Ectodermal cell (in vitro differentiated cells): ENCODE measurements around the gene ACOX1. TPM values are rescaled to one million over a fixed set of nuclear protein-coding genes. Genes with fewer than 3 reads are reported as not detected.

Experiments
- H3K27ac ChIP-seq: 2 replicates; pipeline ENCODE4 v1.7.0; 2013; ENCODE audit warnings: mild to moderate bottlenecking, low read depth, low read length; ENCODE audit not compliant: insufficient read depth, poor library complexity, severe bottlenecking
- H3K27me3 ChIP-seq: 2 replicates; pipeline ENCODE4 v1.7.0; 2013; ENCODE audit warnings: mild to moderate bottlenecking, low read length; ENCODE audit not compliant: insufficient read depth, control insufficient read depth, poor library complexity, severe bottlenecking
- H3K36me3 ChIP-seq: one replicate; pipeline ENCODE4 v1.7.0; 2013; ENCODE audit warnings: low read length; ENCODE audit not compliant: control insufficient read depth, insufficient read depth
- H3K4me1 ChIP-seq: one replicate; pipeline ENCODE4 v1.7.0; 2013; ENCODE audit warnings: low read length; ENCODE audit not compliant: control insufficient read depth, insufficient read depth
- H3K4me3 ChIP-seq: 2 replicates; pipeline ENCODE4 v1.7.0; 2013; ENCODE audit warnings: low read depth, low read length, control low read depth; ENCODE audit not compliant: insufficient read depth
- H3K9me3 ChIP-seq: 2 replicates; pipeline ENCODE4 v1.7.0; 2013; ENCODE audit warnings: mild to moderate bottlenecking, low read length, moderate library complexity; ENCODE audit not compliant: control insufficient read depth
- WGBS, 2 experiments: methylation state at CpG; one replicate each; pipeline ENCODE4 v1.1.7; 2013; ENCODE audit warnings: missing lambda C conversion rate in 2 of 2; 5-methylcytosine and 5-hydroxymethylcytosine counted together
- polyA plus RNA-seq, 4 experiments: library from polyadenylated mRNA; stranded (reverse); fragments of 50-300 nt; gene quantifications; one replicate each; pipeline ENCODE4 v1.2.3, GENCODE V29; 2013

Gene ACOX1
- polyA plus RNA-seq (2013, experiment 1 of 4): 9.8 TPM
- polyA plus RNA-seq (2013, experiment 2 of 4): 8.3 TPM
- polyA plus RNA-seq (2013, experiment 3 of 4): 5.9 TPM
- polyA plus RNA-seq (2013, experiment 4 of 4): 6.0 TPM

GRCh38 chr17:75978938-75979704 is at the start of gene ACOX1, which contains the start of gene TEN1:
Gene ACOX1 (minus strand): TSS chr17:75979166. CDS start chr17:75979073, 93 bp downstream.
Gene TEN1 (plus strand): TSS chr17:75979240. CDS start chr17:75986193, 6,953 bp downstream.
- no peaks in the 10 kb centered on the region for H3K36me3 ChIP-seq
- 0% methylated on average over 72 of the region's 72 CpGs for WGBS, 2 experiments
- H3K27ac ChIP-seq: peak within 1 kb of the TSS; percentile 98
- peak within 1 kb of the TSS; percentile 96 for H3K4me3 ChIP-seq
- no peaks in the 10 kb centered on the region for H3K4me1 ChIP-seq
- no peaks in the 10 kb centered on the region for H3K27me3 ChIP-seq
- H3K9me3 ChIP-seq: no peaks in the 10 kb centered on the region

GRCh38 chr17:76027159-76027839 is 48.3 kb upstream of the ACOX1 start, which contains the start of gene EVPL:
Gene EVPL (minus strand): TSS chr17:76027306. CDS start chr17:76027198, 108 bp downstream.
- Histone ChIP-seq H3K27ac (no peak within 1 kb of the TSS), H3K27me3 (no peaks in the 10 kb centered on the region), H3K4me3 (no peak within 1 kb of the TSS), H3K36me3 (no peaks in the 10 kb centered on the region), H3K9me3 (no peaks in the 10 kb centered on the region), H3K4me1 (peaks cover 4% of the 10 kb centered on the region)
- WGBS, 2 experiments: 87 to 88% methylated on average over 24 of the region's 24 CpGs

GRCh38 chr17:76026714-76027158 is 47.8 kb upstream of the ACOX1 start:
- Histone ChIP-seq H3K4me1 (peaks cover 4% of the 10 kb centered on the region), H3K36me3 (no peaks in the 10 kb centered on the region), H3K4me3 (no peak overlapping the region), H3K9me3 (no peaks in the 10 kb centered on the region), H3K27me3 (no peaks in the 10 kb centered on the region), H3K27ac (no peak overlapping the region)
- 87 to 89% methylated on average over 15 of the region's 15 CpGs for WGBS, 2 experiments

GRCh38 chr17:76025294-76025693 is 46.3 kb upstream of the ACOX1 start:
- Histone ChIP-seq H3K4me1 (peaks cover 4% of the 10 kb centered on the region), H3K9me3 (no peaks in the 10 kb centered on the region), H3K36me3 (no peaks in the 10 kb centered on the region), H3K4me3 (no peak overlapping the region), H3K27me3 (no peaks in the 10 kb centered on the region), H3K27ac (no peak overlapping the region)
- 93 to 95% methylated on average over 12 of the region's 12 CpGs for WGBS, 2 experiments

- H3K27me3 ChIP-seq: no peaks in the 10 kb centered on the region
- H3K27ac ChIP-seq: no peak overlapping the region
- H3K9me3 ChIP-seq: no peaks in the 10 kb centered on the region
- no peaks in the 10 kb centered on the region for H3K36me3 ChIP-seq
- 86 to 89% methylated on average over 9 of the region's 9 CpGs for WGBS, 2 experiments
- peaks cover under 1% of the 10 kb centered on the region for H3K4me1 ChIP-seq
- H3K4me3 ChIP-seq: no peak overlapping the region
Observed at GRCh38 chr17:76024353-76024752, 45.4 kb upstream of the ACOX1 start.

- WGBS, 2 experiments: 87 to 93% methylated on average over 9 of the region's 9 CpGs
- Histone ChIP-seq H3K4me3 (no peak overlapping the region), H3K27ac (no peak overlapping the region), H3K9me3 (no peaks in the 10 kb centered on the region), H3K36me3 (no peaks in the 10 kb centered on the region), H3K27me3 (no peaks in the 10 kb centered on the region), H3K4me1 (no peaks in the 10 kb centered on the region)
Observed at GRCh38 chr17:76023900-76024237, 44.9 kb upstream of the ACOX1 start.

- no peaks in the 10 kb centered on the region for H3K9me3 ChIP-seq
- no peak overlapping the region for H3K4me3 ChIP-seq
- WGBS, 2 experiments: 93 to 96% methylated on average over 28 of the region's 28 CpGs
- no peaks in the 10 kb centered on the region for H3K27me3 ChIP-seq
- H3K4me1 ChIP-seq: no peaks in the 10 kb centered on the region
- no peaks in the 10 kb centered on the region for H3K36me3 ChIP-seq
- no peak overlapping the region for H3K27ac ChIP-seq
Observed at GRCh38 chr17:76022973-76023899, 44.3 kb upstream of the ACOX1 start.

- no peaks in the 10 kb centered on the region for H3K27me3 ChIP-seq
- H3K9me3 ChIP-seq: no peaks in the 10 kb centered on the region
- no peak overlapping the region for H3K4me3 ChIP-seq
- no peak overlapping the region for H3K27ac ChIP-seq
- H3K4me1 ChIP-seq: no peaks in the 10 kb centered on the region
- 90 to 91% methylated on average over 24 of the region's 24 CpGs for WGBS, 2 experiments
- H3K36me3 ChIP-seq: no peaks in the 10 kb centered on the region
Observed at GRCh38 chr17:76022285-76022684, 43.3 kb upstream of the ACOX1 start.

GRCh38 chr17:76019833-76020467 is 41.0 kb upstream of the ACOX1 start:
- H3K27ac ChIP-seq: no peak overlapping the region
- H3K36me3 ChIP-seq: no peaks in the 10 kb centered on the region
- no peak overlapping the region for H3K4me3 ChIP-seq
- H3K9me3 ChIP-seq: no peaks in the 10 kb centered on the region
- no peaks in the 10 kb centered on the region for H3K4me1 ChIP-seq
- no peaks in the 10 kb centered on the region for H3K27me3 ChIP-seq
- 93 to 94% methylated on average over 6 of the region's 6 CpGs for WGBS, 2 experiments
